HCEC 1CT (cell line): ENCODE data around the gene UBXN7.
"Not testable (repeated sequence)": the region's sequence is repeated elsewhere in the genome, so short reads cannot be mapped to it uniquely, and the experiment has no call there.

ENCODE experiments used
- DNase-seq: peaks from one replicate; pipeline ENCODE4 v3.0.0-alpha.2; 2017

The UBXN7 gene

GRCh38 chr3:196432137-196432879 lies at the start of gene UBXN7:
Gene UBXN7, minus strand, starts transcription at chr3:196432427. Its CDS starts 28 bp downstream, at chr3:196432399.
- peak; percentile 92 for DNase-seq

- DNase-seq: no peak
Observed at GRCh38 chr3:196477678-196478077, 45.5 kb upstream of the UBXN7 start.

- no peak for DNase-seq
Observed at GRCh38 chr3:196472286-196472685, 40.1 kb upstream of the UBXN7 start.

- no peak for DNase-seq
Observed at GRCh38 chr3:196471551-196471950, 39.3 kb upstream of the UBXN7 start.

- not testable (repeated sequence) for DNase-seq
Observed at GRCh38 chr3:196470182-196470581, 38.0 kb upstream of the UBXN7 start.

GRCh38 chr3:196463804-196464203 lies 31.6 kb upstream of the UBXN7 start:
- no peak for DNase-seq

- no peak for DNase-seq
Observed at GRCh38 chr3:196463478-196463756, 31.2 kb upstream of the UBXN7 start.

GRCh38 chr3:196462680-196463477 lies 30.7 kb upstream of the UBXN7 start:
- not testable (repeated sequence) for DNase-seq

GRCh38 chr3:196458063-196458462 lies 25.8 kb upstream of the UBXN7 start:
- DNase-seq: no peak

GRCh38 chr3:196457470-196457869 lies 25.2 kb upstream of the UBXN7 start:
- DNase-seq: not testable (repeated sequence)

- DNase-seq: no peak
Observed at GRCh38 chr3:196454935-196455334, 22.7 kb upstream of the UBXN7 start.

- not testable (repeated sequence) for DNase-seq
Observed at GRCh38 chr3:196445391-196445790, 13.2 kb upstream of the UBXN7 start.

GRCh38 chr3:196444500-196444894 lies 12.3 kb upstream of the UBXN7 start:
- no peak for DNase-seq

GRCh38 chr3:196440696-196441095 lies 8.5 kb upstream of the UBXN7 start:
- no peak for DNase-seq

- DNase-seq: peak; percentile 85
Observed at GRCh38 chr3:196440041-196440537, 7.9 kb upstream of the UBXN7 start.

- peak; percentile 64 for DNase-seq
Observed at GRCh38 chr3:196431181-196432136, 768 bp downstream of the UBXN7 start.

GRCh38 chr3:196428041-196428440 lies 4.2 kb downstream of the UBXN7 start:
- DNase-seq: no peak

GRCh38 chr3:196424421-196424820 lies 7.8 kb downstream of the UBXN7 start:
- DNase-seq: not testable (repeated sequence)

- no peak for DNase-seq
Observed at GRCh38 chr3:196423044-196423781, 9.0 kb downstream of the UBXN7 start.

GRCh38 chr3:196421668-196422067 lies 10.6 kb downstream of the UBXN7 start:
- DNase-seq: not testable (repeated sequence)

GRCh38 chr3:196419386-196419785 lies 12.8 kb downstream of the UBXN7 start:
- DNase-seq: no peak

GRCh38 chr3:196418601-196419000 lies 13.6 kb downstream of the UBXN7 start:
- DNase-seq: no peak
